Activated CD4-positive, alpha-beta T cell treated with anti-CD3 and anti-CD28 coated beads, Interleukin-2, Interleukin-4, amounts not matched to agents 100 ng/mL and 50 ng/mL, durations not matched to agents 16 hours and 8 hours (primary cell): ENCODE measurements around the gene FALEC.
"Not testable (repeated sequence)": the region's sequence is repeated elsewhere in the genome, so short reads cannot be mapped to it uniquely, and the experiment has no call there.

Experiments
- DNase-seq: peaks from one replicate; pipeline ENCODE4 v3.0.0-alpha.2; 2020; ENCODE audit warnings: low spot score

The FALEC gene

DNA sequence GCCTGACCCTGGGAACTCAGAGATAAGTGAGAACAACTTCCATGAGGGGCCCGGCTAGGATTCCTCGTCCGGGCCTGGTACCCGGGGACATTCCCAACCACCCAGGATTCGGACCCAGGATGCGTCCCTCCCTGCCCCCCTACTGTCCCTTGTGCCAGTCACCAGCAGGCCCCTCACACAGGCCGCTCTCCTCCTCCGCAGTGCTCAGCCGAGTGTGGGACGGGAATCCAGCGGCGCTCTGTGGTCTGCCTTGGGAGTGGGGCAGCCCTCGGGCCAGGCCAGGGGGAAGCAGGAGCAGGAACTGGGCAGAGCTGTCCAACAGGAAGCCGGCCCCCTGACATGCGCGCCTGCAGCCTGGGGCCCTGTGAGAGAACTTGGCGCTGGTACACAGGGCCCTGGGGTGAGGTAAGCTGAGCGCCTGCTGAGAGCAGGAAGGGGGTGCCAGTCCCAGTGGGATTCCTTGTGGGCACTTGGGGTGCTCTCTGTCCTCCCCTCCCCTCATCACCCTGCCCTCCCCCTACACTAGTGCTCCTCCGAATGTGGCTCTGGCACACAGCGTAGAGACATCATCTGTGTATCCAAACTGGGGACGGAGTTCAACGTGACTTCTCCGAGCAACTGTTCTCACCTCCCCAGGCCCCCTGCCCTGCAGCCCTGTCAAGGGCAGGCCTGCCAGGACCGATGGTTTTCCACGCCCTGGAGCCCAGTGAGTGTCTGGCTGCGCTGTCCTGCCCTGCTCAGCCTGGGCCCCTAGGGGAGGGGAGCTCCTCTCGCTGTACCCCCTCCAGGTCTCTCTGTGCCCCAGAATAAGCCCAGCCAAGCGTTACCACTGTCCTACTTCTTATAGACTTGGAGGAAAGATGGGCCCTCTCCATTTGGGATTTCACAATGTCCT lies 43.5 kb downstream of the FALEC start:
- no peak for DNase-seq

DNA sequence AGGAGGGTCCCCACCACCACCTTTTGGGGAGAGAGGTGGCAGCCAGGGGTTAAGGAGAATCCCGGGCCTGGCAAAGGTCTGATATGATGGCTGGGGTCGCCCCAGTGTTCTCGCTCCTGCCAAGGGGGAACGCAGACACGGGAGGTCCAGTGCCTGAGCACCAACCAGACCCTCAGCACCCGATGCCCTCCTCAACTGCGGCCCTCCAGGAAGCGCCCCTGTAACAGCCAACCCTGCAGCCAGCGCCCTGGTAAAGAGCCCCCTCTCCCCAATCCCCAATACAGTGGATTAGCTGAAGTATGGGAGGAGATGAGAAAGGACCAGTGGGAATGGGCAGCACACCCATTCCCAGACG lies 44.1 kb downstream of the FALEC start:
- no peak for DNase-seq

DNA sequence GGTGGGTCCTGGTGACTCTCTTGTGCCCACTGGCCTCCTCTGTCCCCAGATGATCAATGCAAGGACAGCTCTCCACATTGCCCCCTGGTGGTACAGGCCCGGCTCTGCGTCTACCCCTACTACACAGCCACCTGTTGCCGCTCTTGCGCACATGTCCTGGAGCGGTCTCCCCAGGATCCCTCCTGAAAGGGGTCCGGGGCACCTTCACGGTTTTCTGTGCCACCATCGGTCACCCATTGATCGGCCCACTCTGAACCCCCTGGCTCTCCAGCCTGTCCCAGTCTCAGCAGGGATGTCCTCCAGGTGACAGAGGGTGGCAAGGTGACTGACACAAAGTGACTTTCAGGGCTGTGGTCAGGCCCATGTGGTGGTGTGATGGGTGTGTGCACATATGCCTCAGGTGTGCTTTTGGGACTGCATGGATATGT lies 44.5 kb downstream of the FALEC start:
- DNase-seq, result peak; percentile 80

DNA sequence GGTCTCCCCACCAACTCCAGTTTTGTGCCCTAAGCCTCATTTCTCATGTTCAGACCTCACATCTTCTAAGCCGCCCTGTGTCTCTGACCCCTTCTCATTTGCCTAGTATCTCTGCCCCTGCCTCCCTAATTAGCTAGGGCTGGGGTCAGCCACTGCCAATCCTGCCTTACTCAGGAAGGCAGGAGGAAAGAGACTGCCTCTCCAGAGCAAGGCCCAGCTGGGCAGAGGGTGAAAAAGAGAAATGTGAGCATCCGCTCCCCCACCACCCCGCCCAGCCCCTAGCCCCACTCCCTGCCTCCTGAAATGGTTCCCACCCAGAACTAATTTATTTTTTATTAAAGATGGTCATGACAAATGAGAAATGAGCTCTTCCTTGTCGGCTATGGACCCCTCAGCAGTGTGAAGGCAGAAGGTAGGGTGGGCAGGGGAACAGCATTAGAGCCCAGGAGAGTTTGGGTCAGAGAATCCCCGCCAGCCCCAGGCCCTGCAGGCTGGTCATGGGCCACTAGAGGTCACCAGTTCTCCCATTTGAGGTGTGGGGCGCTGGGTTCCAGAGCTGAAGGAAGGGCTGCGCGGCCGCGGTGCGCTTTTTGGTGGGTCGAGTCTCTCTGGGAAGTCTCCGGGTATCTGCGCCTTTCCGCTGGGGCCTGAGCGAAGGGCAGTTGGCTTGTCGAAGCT lies 45.2 kb downstream of the FALEC start:
- DNase-seq, result peak; percentile 91

DNA sequence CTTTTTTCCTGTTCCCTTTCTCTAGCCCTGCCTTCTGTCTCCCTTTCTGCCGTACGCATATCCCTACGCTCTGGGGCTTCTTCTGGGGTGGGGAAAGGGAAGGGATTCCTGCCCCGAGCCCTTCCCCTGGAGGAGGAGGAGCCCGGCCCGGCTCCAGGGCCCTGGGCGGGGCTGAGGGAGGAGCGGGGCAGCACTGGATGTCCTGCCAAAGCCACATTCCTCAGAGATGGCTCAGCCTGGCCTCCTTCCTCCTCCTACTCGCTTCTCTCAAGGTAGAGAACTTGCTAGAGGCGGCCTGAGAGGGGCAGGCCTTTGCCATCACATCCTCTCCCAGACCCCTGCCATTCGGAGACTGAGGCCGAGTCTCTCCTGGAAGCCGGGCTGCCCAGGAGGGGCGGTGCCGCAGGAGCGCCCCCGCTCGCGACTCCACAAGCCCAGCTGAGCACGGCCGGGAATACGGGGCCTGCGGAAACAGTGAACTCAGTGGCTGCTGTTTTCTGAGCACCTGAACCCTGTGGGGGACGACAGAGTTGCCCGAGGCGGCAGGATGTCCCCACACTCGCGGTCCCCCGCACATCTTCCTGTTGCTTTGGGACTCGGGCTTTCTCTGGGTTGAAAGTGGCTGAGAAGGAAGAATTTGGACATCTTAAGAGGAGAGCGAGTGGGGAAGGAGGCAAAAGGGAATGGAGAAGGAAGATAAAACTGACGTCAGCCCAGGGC lies 45.9 kb downstream of the FALEC start:
- no peak for DNase-seq

DNA sequence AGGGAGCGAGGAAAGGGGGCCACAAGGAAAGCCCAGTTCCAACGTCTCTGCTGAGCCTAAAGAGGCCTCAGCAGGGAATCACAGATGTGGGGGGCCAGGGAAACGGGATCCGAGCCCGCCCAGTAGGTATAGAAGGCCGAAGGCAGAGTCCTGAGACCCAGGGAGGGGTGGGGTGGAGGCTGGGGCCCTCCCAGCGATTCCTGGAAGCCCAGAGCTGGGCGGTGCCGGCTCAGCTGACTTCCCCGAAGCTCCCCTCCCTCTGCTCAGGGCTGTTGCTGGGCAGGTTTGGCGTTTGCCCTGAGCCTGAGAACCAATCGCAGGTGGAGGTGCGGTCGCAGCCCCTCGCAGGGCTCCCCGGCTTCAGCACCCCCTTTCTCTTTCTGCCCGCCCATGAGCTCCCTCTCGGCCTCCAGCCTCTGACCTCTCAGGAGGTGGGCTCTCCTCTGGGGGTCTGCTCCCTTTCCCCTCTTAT lies 46.5 kb downstream of the FALEC start:
- peak; percentile 94 for DNase-seq

DNA sequence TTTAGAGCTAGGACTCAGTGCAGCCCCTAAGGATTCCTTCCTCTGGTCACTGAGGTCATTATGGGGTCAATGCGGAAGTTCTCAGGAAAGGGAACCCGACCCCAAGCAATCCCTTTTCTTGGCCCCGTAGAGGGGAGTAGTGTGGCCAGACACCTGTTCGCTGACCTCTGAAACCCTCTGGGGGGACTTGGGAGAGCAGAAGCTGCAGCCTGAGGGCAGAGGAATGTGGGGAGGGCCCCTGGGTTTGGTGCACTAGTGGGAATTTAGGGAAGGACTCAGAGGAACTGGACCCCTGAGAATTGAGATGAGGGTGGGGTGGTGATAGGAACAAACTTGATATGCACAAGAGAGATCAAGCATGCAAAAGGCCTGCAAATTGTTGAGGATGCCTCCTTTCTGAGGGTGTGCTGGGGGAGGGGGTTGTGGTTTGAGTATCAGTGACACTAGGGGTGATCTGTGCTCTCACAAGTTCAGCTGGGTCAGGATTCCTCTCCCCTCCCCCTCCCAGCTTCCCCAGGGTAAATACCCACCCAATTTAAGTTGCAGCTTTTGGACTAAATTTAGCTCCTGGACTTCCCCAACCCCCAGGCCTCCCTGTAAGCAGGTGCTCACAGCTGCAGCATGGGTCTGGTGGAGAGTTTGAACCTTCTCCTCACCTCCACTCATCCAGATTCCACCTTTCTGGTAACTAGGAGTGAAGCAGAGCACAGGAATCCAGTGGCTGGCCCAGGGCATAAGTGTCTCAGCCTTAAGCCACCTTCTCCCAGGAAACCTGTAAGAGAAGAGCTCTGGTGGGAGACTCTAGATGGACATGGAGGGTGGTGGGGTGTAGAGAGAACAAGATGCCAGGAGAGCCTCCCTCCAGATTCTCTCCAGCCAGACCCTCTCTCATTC lies 47.1 kb downstream of the FALEC start:
- DNase-seq, result peak; percentile 77

DNA sequence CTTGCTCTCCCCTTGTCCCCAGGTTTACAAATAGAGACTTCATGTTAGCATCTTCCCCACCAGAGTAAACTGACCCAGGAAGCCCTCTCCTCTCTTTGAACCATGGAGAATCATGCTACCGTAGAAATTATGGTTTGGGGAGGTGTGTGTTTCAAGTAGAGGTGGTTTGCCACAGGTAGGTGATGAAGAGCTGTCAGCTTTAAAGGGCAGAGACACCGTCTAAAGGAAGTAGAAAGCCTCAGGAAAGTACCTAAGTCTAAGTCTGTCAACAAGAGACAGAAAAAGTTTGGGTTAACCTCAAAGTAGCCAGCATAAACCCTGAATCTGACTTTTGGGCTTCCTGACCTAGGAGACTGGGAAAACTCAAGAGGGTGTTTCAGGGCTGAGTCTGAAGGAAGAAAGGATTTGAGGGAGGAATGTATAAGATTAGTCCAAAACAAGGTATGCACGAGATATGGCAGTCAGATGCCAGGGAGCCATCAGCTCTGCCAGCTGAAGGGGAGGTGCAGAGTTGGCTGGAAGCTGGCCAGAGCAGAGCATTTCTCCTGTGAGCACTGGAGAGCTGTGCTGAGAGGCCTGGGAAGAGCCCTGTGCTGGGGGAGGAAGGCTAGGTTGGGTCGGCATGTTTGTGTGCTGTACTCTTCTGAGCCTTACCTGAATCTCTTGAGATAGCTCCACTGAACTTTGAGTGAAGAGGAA lies 47.9 kb downstream of the FALEC start:
- peak; percentile 73 for DNase-seq

DNA sequence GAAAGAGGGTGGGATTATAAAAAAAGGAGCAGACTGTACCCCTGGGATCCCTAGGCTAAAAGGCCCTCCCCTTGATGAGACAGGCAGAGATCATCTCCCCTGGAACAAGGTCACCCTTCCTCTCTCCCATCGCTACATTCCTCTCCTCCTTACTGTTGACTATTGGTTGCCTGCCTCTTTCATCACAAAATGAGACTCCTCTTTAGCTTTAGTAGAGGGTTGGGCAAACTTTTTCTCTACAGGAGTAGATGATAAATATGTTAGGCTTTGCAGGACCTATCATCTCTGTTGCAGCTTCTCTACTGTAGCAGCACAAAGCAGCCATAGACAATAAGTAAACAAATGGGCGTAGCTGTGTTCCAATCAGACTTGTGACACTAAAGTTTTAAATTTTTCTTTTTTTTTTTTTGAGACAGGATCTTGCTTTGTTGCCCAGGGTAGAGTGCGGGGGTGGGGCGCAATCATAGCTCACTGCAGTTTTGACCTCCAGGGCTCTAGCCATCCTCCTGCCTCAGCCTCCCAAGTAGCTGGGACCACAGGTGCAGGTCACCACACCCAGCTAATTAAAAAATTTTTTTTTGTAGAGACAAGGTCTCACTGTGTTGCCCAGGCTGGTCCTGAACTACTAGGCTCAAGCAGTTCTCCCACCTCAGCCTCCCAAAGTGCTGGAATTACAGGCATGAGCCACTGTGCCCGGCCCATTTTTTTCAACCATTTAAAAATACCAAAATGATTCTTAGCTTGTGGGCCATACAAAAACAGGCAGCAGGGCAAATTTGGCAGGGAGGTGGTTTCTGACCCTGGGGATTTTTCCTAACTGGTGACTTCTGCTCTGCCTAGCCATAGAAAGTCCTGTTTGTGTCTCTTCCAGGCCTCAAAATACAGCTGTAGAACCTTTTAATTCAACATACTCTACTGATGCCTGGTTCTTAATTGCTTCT lies 48.8 kb downstream of the FALEC start:
- DNase-seq, result no peak

DNA sequence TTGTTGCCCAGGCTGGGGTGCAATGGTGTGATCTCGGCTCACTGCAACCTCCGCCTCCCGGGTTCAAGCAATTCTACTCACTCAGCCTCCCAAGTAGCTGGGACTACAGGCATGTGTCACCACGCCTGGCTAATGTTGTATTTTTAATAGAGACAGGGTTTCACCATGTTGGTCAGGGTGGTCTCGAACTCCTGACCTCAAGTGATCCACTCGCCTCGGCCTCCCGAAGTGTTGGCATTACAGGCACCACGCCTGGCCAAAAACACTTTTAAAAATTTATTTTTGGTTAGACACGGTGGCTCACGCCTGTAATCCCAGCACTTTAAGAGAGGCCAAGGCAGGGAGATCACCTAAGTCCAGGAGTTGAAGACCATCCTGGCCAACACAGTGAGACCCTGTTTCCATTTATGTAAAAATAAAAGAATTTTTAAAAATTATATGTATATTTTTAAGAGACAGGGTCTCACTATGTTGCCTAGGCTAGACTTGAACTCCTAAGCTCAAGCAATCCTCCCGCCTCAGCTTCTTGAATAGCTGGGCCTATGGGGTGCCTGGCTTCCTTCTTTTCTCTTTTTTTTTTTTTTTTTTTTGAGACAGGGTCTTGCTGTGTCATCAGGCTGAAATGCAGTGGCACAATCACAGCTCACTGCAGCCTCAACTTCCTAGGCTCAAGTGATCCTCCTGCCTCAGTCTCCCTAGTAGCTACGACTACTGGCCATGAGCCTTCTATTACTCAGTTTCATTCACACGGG lies 49.9 kb downstream of the FALEC start:
- not testable (repeated sequence) for DNase-seq

DNA sequence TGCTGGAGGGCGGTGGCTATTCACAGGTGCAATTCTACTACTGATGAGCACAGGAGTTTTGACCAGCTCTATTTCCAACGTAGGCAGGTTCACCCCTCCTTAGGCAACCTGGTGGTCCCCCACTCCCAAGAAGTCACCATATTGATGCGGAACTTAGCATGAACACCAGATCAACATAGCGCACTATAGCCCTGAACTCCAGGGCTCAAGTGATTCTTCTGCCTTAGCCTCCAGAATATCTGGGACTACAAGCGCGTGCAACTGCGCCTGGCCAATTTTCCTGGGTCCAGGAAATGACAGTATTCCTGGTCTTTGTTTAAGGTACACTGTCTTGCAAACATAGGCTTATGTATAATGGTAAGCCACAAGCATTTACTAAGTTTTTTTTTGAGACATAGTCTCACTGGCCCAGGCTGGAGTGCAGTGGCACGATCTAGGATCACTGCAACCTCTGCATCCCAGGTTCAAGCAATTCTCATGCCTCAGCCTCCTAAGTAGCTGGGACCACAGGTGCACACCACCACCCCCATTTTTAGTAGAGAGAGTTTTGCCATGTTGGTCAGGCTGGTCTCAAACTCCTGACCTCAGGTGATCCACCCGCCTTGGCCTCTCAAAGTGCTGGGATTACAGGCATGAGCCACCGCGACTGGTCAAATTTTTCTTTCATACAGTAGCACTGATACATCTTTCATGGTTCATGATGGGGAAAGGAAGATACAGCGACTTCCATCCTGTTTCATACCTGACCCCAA lies 51.2 kb downstream of the FALEC start:
- no peak for DNase-seq

DNA sequence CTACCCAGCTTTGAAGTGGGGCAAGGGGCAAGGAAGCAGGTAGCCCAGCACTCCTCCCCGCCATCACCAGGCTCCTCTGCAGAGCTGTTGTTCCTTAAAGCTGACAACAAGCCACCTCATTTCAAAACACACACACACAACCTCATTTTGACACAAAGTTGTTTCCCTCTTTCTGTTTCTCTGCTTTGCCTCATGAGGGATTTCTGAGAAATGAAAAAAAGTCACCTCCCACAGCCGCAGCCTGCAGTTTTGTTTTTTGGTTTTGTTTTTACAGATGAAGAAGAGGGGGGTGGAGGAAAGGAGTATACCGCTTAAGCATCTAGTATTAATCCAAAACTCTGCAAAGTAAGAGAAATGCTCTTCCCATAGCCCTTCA lies 51.8 kb downstream of the FALEC start:
- DNase-seq, result peak; percentile 93

DNA sequence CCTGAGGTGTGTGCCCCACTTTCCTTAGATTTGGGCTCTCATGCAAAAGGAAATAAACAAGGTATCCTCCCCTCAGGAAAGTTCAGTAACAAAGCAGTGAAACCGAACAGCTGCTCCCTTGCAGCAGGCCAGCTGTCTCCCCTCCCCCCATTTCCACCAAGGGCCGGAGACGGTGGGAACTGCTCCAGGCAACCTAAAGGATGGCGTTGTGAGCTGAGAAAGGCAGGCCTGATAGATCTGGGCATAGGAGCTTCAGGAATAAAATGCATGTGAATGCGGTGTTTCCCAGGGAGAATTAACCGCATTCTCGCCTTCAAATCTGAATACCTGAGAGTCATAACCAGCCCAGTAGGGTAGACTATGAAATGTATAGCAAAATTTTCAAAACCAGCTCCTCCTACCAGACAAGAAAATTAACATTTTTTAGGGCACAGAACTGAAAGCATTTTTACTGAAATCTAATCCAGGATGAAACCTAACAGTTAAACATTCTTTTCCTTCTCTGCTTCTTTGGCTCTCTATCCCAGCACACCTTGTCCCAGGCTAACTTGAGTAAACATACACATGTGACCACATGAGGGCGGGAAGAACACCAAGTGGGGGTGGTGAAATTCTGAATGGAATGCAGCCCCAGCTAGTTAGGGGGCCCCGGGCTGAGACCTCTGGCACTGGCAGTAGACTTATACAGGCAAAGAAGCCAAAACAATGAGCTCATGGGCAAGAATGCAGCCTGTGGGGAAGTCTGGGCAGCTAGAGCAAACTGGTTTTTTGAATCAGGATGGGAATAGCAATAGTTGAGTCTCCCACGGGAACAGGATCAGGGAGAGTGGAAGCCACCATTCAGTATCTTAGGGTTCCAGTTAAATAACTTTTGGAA lies 52.4 kb downstream of the FALEC start:
- no peak for DNase-seq

DNA sequence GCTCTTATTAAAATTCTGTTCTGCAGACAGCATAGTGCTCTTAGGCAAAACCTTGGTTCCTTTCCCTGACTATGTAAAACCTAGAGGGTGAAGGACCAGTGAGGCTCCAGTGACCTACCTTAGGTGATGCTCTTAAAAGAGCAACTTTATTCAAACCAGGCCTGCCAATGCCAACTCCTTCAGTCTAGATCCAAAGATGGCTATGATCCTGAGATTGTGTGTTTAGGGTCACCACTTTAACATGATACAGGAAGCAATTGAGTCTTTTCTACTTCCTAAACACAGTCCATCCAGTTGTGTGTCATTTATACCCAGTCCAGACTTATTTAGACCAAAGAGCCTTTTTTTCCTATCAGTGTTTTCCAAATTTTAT lies 53.0 kb downstream of the FALEC start:
- no peak for DNase-seq

DNA sequence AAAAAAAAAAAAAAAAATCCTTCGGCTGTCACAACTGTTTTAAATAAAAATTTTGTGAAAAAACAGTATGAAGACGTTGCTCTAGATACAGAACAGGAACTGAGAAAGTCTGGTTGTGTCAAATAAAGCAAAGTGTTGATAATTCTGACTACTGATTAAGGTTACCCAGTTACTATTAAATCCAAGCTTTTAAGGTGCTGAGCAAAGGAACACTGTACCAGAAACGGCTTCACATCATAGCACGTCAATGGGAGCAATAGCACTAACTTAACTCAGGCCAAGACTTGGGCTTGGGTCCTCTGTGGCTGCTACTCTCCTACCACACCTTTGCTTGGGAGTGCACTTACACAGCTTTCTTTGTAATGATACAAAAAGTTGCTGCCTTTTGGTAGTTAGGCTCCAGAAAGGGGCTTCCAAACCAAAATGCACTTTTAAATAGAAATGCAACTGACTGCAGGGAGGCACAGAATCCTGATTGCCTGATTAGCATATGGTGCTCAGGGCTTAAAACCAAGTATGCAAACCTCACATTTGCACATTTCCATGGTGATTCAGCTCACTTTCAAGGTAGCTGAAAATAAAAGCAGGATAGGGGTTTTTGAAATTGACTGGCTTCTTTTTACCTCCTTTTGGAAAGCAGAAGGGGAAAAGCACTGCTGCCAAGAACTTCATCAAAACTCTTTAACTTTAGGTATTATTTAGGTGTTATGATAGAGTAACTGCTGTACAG lies 57.5 kb downstream of the FALEC start:
- DNase-seq, result no peak

DNA sequence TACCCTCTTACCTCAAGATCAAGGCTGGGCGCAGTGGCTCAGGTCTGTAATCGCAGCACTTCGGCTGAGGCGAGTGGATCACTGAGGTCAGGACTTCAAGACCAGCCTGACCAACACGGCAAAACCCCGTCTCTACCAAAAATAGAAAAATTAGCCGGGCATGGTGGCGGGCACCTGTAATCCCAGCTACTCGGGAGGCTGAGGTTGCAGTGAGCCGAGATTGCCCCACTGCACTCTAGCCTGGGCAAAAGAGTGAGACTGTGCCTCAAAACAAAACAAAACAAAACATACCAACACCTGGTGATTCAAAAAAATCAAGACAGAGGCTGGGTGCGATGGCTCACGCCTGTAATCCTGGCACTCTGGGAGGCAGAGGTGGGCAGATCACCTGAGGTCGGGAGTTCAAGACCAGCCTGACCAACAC lies 58.1 kb downstream of the FALEC start:
- not testable (repeated sequence) for DNase-seq
